Measurements from ENCODE around the gene CDC45.

CDC45 gene

GRCh38 chr22:19535001-19535400 is 55.3 kb downstream of the CDC45 start:
- DNase-seq, result peak; percentile 81 to 96 (median 94)
- ChIA-PET CTCF (no interaction called here), POLR2A (interaction anchor here (0.7 kb wide), 1 partner anchor 1292 kb away, joined by 12 read pairs; no protein-coding TSS in a partner anchor)
- peaks cover 0 to 25% (median 13%) of the 10 kb centered on the region in 4 experiments for H3K4me1 ChIP-seq (ENCODE audit: control extremely low read depth in 1 of 4, control insufficient read depth in 4 of 4, insufficient read depth in 4 of 4, low read length in 3 of 4)
- H3K27me3 ChIP-seq (replicated peaks in 2 of 5; ENCODE audit: control insufficient read depth in 4 of 5, insufficient read depth in 5 of 5, low read length in 4 of 5), result no peaks in the 10 kb centered on the region
- no peaks in the 10 kb centered on the region for H3K36me3 ChIP-seq (ENCODE audit: control insufficient read depth in 4 of 4, insufficient read depth in 4 of 4, low read length in 3 of 4)
- 0% methylated on average over 1 of the region's 3 CpGs for WGBS (ENCODE audit: insufficient coverage)
- no peaks in the 10 kb centered on the region for H3K9me3 ChIP-seq (ENCODE audit: control extremely low read depth in 1 of 5, control insufficient read depth in 4 of 5, insufficient read depth in 2 of 5, low read depth in 1 of 5, low read length in 4 of 5)
- no peak overlapping the region for H3K27ac ChIP-seq (ENCODE audit: insufficient read depth in 1 of 2, low read depth in 1 of 2, low read length in 2 of 2, poor library complexity in 1 of 2, severe bottlenecking in 2 of 2)
- H3K4me3 ChIP-seq (ENCODE audit: control insufficient read depth in 1 of 7, extremely low read depth in 1 of 7, insufficient read depth in 4 of 7, low read depth in 2 of 7, low read length in 6 of 7), result no peak overlapping the region

GRCh38 chr22:19536564-19536963 is 56.8 kb downstream of the CDC45 start:
- DNase-seq, result peak in 1 of 3 donors; percentile 17
- peaks cover 0 to 25% (median 13%) of the 10 kb centered on the region in 4 experiments for H3K4me1 ChIP-seq (ENCODE audit: control extremely low read depth in 1 of 4, control insufficient read depth in 4 of 4, insufficient read depth in 4 of 4, low read length in 3 of 4)
- ChIA-PET POLR2A (interaction anchor here (0.7 to 1.0 kb wide), 2 partner anchors 14 to 151 kb away, joined by 4 to 5 read pairs; no protein-coding TSS in a partner anchor), CTCF (no interaction called here)
- H3K27ac ChIP-seq (ENCODE audit: insufficient read depth in 1 of 2, low read depth in 1 of 2, low read length in 2 of 2, poor library complexity in 1 of 2, severe bottlenecking in 2 of 2), result no peak overlapping the region
- no peaks in the 10 kb centered on the region for H3K36me3 ChIP-seq (ENCODE audit: control insufficient read depth in 4 of 4, insufficient read depth in 4 of 4, low read length in 3 of 4)
- no peaks in the 10 kb centered on the region for H3K9me3 ChIP-seq (ENCODE audit: control extremely low read depth in 1 of 5, control insufficient read depth in 4 of 5, insufficient read depth in 2 of 5, low read depth in 1 of 5, low read length in 4 of 5)
- WGBS (ENCODE audit: insufficient coverage), result no CpG with 5 or more reads among the region's 9 CpGs
- H3K4me3 ChIP-seq (ENCODE audit: control insufficient read depth in 1 of 7, extremely low read depth in 1 of 7, insufficient read depth in 4 of 7, low read depth in 2 of 7, low read length in 6 of 7), result no peak overlapping the region
- H3K27me3 ChIP-seq (replicated peaks in 2 of 5; ENCODE audit: control insufficient read depth in 4 of 5, insufficient read depth in 5 of 5, low read length in 4 of 5), result no peaks in the 10 kb centered on the region

GRCh38 chr22:19537941-19538488 is 58.3 kb downstream of the CDC45 start:
- POLR2A ChIA-PET, result no interaction called here
- Histone ChIP-seq H3K27me3 (replicated peaks in 2 of 5; ENCODE audit: control insufficient read depth in 4 of 5, insufficient read depth in 5 of 5, low read length in 4 of 5) (no peaks in the 10 kb centered on the region), H3K4me3 (ENCODE audit: control insufficient read depth in 1 of 7, extremely low read depth in 1 of 7, insufficient read depth in 4 of 7, low read depth in 2 of 7, low read length in 6 of 7) (no peak overlapping the region), H3K9me3 (ENCODE audit: control extremely low read depth in 1 of 5, control insufficient read depth in 4 of 5, insufficient read depth in 2 of 5, low read depth in 1 of 5, low read length in 4 of 5) (no peaks in the 10 kb centered on the region), H3K4me1 (ENCODE audit: control extremely low read depth in 1 of 4, control insufficient read depth in 4 of 4, insufficient read depth in 4 of 4, low read length in 3 of 4) (peaks cover 0 to 22% (median 13%) of the 10 kb centered on the region in 4 experiments), H3K36me3 (ENCODE audit: control insufficient read depth in 4 of 4, insufficient read depth in 4 of 4, low read length in 3 of 4) (no peaks in the 10 kb centered on the region), H3K27ac (ENCODE audit: insufficient read depth in 1 of 2, low read depth in 1 of 2, low read length in 2 of 2, poor library complexity in 1 of 2, severe bottlenecking in 2 of 2) (no peak overlapping the region)
- no peak for DNase-seq
- CTCF ChIA-PET, result interaction anchor here (0.7 kb wide), 1 partner anchor 17 kb away, joined by 3 read pairs; no protein-coding TSS in a partner anchor
- 96% methylated on average over 3 of the region's 5 CpGs for WGBS (ENCODE audit: insufficient coverage)

- Histone ChIP-seq H3K9me3 (ENCODE audit: control extremely low read depth in 1 of 5, control insufficient read depth in 4 of 5, insufficient read depth in 2 of 5, low read depth in 1 of 5, low read length in 4 of 5) (no peaks in the 10 kb centered on the region), H3K27me3 (replicated peaks in 2 of 5; ENCODE audit: control insufficient read depth in 4 of 5, insufficient read depth in 5 of 5, low read length in 4 of 5) (no peaks in the 10 kb centered on the region), H3K27ac (ENCODE audit: insufficient read depth in 1 of 2, low read depth in 1 of 2, low read length in 2 of 2, poor library complexity in 1 of 2, severe bottlenecking in 2 of 2) (no peak overlapping the region), H3K4me3 (ENCODE audit: control insufficient read depth in 1 of 7, extremely low read depth in 1 of 7, insufficient read depth in 4 of 7, low read depth in 2 of 7, low read length in 6 of 7) (no peak overlapping the region), H3K36me3 (ENCODE audit: control insufficient read depth in 4 of 4, insufficient read depth in 4 of 4, low read length in 3 of 4) (no peaks in the 10 kb centered on the region), H3K4me1 (ENCODE audit: control extremely low read depth in 1 of 4, control insufficient read depth in 4 of 4, insufficient read depth in 4 of 4, low read length in 3 of 4) (peaks cover 0 to 6% (median 0%) of the 10 kb centered on the region in 4 experiments)
- DNase-seq, result no peak
- CTCF ChIA-PET, result interaction anchor here (0.6 to 0.7 kb wide), 2 partner anchors 10 to 89 kb away, joined by 3 to 4 read pairs; no protein-coding TSS in a partner anchor
- POLR2A ChIA-PET, result no interaction called here
These were observed 60.7 kb downstream of the CDC45 start for GRCh38 chr22:19540394-19540793.

- Histone ChIP-seq H3K4me1 (ENCODE audit: control extremely low read depth in 1 of 4, control insufficient read depth in 4 of 4, insufficient read depth in 4 of 4, low read length in 3 of 4) (peaks cover 0 to 5% (median 0%) of the 10 kb centered on the region in 4 experiments), H3K36me3 (ENCODE audit: control insufficient read depth in 4 of 4, insufficient read depth in 4 of 4, low read length in 3 of 4) (no peaks in the 10 kb centered on the region), H3K4me3 (ENCODE audit: control insufficient read depth in 1 of 7, extremely low read depth in 1 of 7, insufficient read depth in 4 of 7, low read depth in 2 of 7, low read length in 6 of 7) (no peak overlapping the region), H3K27me3 (replicated peaks in 2 of 5; ENCODE audit: control insufficient read depth in 4 of 5, insufficient read depth in 5 of 5, low read length in 4 of 5) (no peaks in the 10 kb centered on the region), H3K27ac (ENCODE audit: insufficient read depth in 1 of 2, low read depth in 1 of 2, low read length in 2 of 2, poor library complexity in 1 of 2, severe bottlenecking in 2 of 2) (no peak overlapping the region), H3K9me3 (ENCODE audit: control extremely low read depth in 1 of 5, control insufficient read depth in 4 of 5, insufficient read depth in 2 of 5, low read depth in 1 of 5, low read length in 4 of 5) (no peaks in the 10 kb centered on the region)
- 97% methylated on average over 12 of the region's 16 CpGs for WGBS (ENCODE audit: insufficient coverage)
- CTCF ChIA-PET, result interaction anchor here (1.3 kb wide), 1 partner anchor 24 kb away, joined by 3 read pairs; no protein-coding TSS in a partner anchor
- POLR2A ChIA-PET, result no interaction called here
- DNase-seq, result no peak
These were observed 64.4 kb downstream of the CDC45 start for GRCh38 chr22:19543970-19544708.

- H3K9me3 ChIP-seq (ENCODE audit: control extremely low read depth in 1 of 5, control insufficient read depth in 4 of 5, insufficient read depth in 2 of 5, low read depth in 1 of 5, low read length in 4 of 5), result no peaks in the 10 kb centered on the region
- H3K27me3 ChIP-seq (replicated peaks in 2 of 5; ENCODE audit: control insufficient read depth in 4 of 5, insufficient read depth in 5 of 5, low read length in 4 of 5), result no peaks in the 10 kb centered on the region
- H3K4me3 ChIP-seq (ENCODE audit: control insufficient read depth in 1 of 7, extremely low read depth in 1 of 7, insufficient read depth in 4 of 7, low read depth in 2 of 7, low read length in 6 of 7), result no peak overlapping the region
- H3K4me1 ChIP-seq (ENCODE audit: control extremely low read depth in 1 of 4, control insufficient read depth in 4 of 4, insufficient read depth in 4 of 4, low read length in 3 of 4), result peaks cover 0 to 5% (median 0%) of the 10 kb centered on the region in 4 experiments
- 97% methylated on average over 5 of the region's 5 CpGs for WGBS (ENCODE audit: insufficient coverage)
- ChIA-PET CTCF (no interaction called here), POLR2A (no interaction called here)
- no peak overlapping the region for H3K27ac ChIP-seq (ENCODE audit: insufficient read depth in 1 of 2, low read depth in 1 of 2, low read length in 2 of 2, poor library complexity in 1 of 2, severe bottlenecking in 2 of 2)
- DNase-seq, result no peak
- H3K36me3 ChIP-seq (ENCODE audit: control insufficient read depth in 4 of 4, insufficient read depth in 4 of 4, low read length in 3 of 4), result no peaks in the 10 kb centered on the region
These were observed 66.2 kb downstream of the CDC45 start for GRCh38 chr22:19545935-19546207.

- ChIA-PET CTCF (no interaction called here), POLR2A (no interaction called here)
- no peaks in the 10 kb centered on the region for H3K9me3 ChIP-seq (ENCODE audit: control extremely low read depth in 1 of 5, control insufficient read depth in 4 of 5, insufficient read depth in 2 of 5, low read depth in 1 of 5, low read length in 4 of 5)
- peaks cover 0 to 5% (median 0%) of the 10 kb centered on the region in 4 experiments for H3K4me1 ChIP-seq (ENCODE audit: control extremely low read depth in 1 of 4, control insufficient read depth in 4 of 4, insufficient read depth in 4 of 4, low read length in 3 of 4)
- DNase-seq, result no peak
- no peaks in the 10 kb centered on the region for H3K27me3 ChIP-seq (replicated peaks in 2 of 5; ENCODE audit: control insufficient read depth in 4 of 5, insufficient read depth in 5 of 5, low read length in 4 of 5)
- H3K4me3 ChIP-seq (ENCODE audit: control insufficient read depth in 1 of 7, extremely low read depth in 1 of 7, insufficient read depth in 4 of 7, low read depth in 2 of 7, low read length in 6 of 7), result no peak overlapping the region
- H3K27ac ChIP-seq (ENCODE audit: insufficient read depth in 1 of 2, low read depth in 1 of 2, low read length in 2 of 2, poor library complexity in 1 of 2, severe bottlenecking in 2 of 2), result no peak overlapping the region
- 56% methylated on average over 3 of the region's 6 CpGs for WGBS (ENCODE audit: insufficient coverage)
- H3K36me3 ChIP-seq (ENCODE audit: control insufficient read depth in 4 of 4, insufficient read depth in 4 of 4, low read length in 3 of 4), result no peaks in the 10 kb centered on the region
These were observed 67.0 kb downstream of the CDC45 start for GRCh38 chr22:19546680-19547079.
